GM21529 (cell line): ENCODE data around the gene IMPA2.
A peak's percentile ranks its signal among the peaks of the same experiment; 100 is the strongest.
"Not testable (repeated sequence)": the region's sequence is repeated elsewhere in the genome, so short reads cannot be mapped to it uniquely, and the experiment has no call there.

Experiments
- ATAC-seq: cut with Tn5 transposase; IDR thresholded peaks from one replicate; pipeline ENCODE4 v1.9.1; 2021; ENCODE audit not compliant: unreplicated experiment

IMPA2 gene

GRCh38 chr18:11962597-11962996 is 18.7 kb upstream of the IMPA2 start:
- no peak for ATAC-seq

GRCh38 chr18:11963991-11964484 is 17.3 kb upstream of the IMPA2 start:
- ATAC-seq, result no peak

DNA sequence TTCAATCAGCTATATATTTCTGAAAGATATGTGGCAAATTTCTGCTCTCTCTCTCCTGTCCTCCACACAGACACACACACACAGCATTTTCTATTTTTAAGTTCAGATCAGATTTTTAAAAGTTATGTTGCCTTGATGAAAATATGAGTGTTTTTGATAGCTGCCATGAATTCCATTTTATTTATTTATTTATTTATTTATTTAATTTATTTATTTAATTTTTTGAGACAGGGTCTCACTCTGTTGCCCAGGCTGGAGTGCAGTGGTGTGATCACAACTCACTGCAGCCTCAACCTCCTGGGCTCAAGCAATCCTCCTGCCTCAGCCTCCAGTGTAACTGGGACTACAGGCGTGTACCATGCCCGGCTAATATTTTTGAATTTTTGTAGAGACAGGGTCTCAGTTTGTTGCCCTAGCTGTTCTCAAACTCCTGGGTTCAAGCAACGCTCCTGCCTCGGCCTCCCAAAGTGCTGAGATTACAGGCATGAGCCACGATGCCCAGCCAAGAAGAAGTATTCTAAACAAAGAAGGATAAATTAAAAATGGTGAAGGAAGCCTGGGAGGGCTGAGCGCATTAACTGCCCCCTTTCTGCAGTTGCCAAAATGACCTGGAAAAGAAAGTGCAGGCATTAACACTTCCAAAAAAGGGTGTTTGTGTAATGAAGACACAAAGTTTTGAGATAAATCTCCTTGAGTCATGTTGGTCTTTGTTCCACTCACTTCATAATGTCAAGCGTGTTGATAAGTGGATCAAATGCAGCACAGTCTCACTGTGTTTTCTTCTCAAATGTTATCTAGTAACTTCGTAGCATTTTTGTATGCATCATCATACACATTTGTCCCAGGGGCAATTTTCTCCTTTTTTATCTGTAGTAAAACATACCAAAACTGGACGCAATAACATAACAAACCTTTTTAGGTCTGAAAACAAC is 11.1 kb upstream of the IMPA2 start:
- no peak for ATAC-seq

- not testable (repeated sequence) for ATAC-seq
Observed at GRCh38 chr18:11970836-11971226, 10.5 kb upstream of the IMPA2 start.

DNA sequence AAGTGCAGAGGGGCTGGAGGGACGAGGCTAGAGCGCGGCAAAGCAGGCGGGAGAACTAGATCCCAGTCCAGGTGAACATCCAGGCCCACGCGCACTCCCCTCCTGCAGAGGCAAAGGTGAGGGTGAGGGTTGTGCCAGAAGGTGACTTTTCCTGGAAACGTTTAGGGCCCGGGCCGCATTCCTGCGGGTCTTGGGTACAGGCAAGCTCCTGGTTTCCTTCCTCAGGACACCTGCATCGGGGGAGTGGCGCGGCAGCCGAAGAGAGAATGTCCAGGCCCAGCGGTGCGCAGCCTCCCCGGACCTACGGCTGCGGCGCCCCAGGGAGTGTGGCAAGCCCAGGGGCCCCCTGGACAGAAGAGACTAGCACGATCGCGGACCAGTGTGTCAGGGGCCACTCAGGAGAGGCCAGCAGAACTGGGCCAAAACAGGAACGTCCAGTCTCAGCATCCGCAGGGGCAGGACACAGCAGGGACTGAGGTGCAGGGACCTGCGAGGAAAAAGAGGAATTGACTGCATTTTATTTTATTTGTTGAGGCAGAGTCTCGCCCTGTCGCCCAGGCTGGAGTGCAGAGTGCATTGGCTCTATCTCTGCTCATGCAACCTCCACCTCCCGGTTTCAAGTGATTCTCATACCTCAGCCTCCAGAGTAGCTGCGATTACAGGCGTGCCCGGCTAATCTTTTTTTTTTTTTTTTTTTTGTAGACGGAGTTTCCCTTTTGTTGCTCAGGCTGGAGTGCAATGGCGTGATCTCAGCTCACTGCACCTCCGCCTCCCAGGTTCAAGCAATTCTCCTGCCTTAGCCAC is 8.7 kb upstream of the IMPA2 start:
- no peak for ATAC-seq

DNA sequence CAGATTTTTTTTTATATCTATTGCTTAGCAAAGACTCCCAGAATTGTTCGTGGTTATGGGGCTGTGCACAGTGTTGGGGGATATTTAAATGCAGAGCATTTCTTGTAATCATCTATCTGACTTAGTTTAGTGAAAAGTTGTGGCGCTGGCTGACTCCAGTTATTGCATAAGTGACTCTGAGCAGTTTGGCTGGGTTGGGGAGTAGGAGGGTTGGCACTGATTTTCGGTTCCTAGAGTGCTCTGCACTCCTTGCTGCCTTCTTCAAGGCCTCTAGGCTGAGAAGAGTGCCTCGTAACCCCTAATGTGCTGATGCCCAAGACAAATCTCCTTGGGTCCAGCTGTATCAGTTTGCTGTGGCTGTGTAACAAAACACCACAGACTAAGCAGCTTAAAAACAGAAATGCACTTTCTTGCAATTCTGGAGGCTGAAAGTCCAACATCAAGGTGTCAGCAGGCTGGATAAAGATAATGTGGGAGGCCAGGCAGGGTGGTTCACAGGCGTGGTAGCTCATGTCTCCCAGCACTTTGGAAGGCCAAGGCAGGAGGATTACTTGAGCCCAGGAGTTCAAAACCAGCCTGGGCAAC is 6.5 kb upstream of the IMPA2 start:
- no peak for ATAC-seq

GRCh38 chr18:11975723-11976122 is 5.6 kb upstream of the IMPA2 start:
- no peak for ATAC-seq

DNA sequence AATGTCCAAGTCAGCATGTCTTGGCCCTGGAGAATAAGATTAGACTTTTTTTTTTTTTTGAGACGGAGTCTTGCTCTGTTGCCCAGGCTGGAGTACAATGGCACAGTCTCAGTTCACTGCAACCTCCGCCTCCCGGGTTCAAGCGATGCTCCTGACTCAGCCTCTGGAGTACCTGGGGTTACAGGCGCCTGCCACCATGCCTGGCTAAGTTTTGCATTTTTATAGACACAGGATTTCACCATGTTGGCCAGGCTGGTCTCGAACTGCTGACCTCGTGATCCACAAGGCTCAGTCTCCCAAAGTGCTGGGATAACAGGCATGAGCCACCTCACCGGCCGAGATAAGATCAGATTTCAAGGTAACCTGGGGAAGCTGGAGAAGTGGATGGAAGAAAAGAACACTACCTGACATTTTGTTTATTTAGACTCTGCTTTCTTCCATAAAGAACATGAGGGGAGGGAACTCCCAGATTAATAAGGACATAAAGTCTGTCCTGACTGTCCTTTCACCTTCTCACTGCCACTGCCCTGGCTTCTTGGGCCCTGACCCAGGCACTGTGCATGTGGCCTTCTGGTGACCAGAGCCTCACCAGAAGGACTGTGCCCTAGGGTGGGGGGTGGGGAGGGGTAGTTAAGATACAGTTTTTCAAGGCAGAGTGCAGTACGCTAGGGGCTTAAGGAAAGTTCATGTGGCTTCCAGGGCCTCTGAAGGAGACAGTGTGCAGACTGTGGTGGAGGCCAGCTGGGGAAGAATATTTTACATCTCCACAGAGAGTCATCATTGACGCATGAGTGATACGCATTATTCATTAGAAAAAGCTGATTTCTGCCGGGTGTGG is 4.8 kb upstream of the IMPA2 start:
- no peak for ATAC-seq

DNA sequence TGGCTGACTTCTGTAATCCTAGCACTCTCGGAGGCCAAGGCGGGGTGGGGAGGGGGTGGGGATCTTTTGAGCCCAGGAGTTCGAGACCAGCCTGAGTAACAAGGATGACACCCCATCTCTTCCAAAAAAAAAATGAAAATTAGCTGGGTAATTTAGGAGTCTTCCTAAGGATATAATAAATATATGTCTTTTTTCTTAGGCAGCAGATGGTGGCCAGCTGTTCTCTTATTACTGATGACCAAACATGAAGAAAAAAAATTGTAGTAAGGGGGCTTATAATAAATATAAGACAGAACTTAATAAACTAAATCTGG is 4.2 kb upstream of the IMPA2 start:
- no peak for ATAC-seq

GRCh38 chr18:11978956-11979355 is 2.4 kb upstream of the IMPA2 start:
- ATAC-seq, result no peak

GRCh38 chr18:11980163-11980493 is 1.2 kb upstream of the IMPA2 start:
- ATAC-seq, result no peak

DNA sequence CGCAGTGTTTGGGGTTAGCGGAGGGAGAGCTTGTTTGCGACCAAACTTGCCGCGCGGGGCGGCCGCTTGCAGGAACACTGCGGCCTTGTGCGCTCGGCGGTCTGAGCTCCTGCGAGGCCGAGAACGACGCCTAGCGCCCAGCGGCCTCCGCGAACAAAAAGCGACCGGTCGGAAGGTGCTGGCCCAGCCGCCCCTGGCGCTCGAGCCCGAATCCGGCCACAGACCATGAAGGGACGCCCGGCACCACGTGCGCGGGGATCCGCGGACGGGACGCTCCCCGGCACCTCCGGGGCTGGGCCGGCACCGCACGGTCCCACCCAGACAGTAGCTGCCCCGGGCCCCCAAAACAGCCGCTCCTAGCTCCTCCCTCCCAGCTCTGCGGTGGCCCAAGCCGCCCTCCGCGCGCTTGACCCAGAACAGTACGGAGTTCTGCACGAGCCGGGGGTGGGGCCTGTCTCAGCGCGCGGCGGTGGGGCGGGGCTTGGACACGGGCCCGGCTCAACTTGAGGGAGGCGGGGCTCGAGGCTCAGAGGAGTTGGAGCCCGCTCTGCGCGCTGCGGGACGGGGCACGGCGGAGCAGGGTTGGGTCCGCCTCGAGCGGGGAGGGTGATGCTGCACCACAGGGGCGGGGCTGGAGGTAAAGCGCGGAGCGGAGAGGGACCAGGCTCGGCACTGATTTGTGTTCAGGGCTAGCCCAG is 664 bp upstream of the IMPA2 start:
- ATAC-seq, result peak; percentile 85

GRCh38 chr18:11981543-11982366 is 448 bp downstream of the IMPA2 start:
- peak; percentile 20 for ATAC-seq

DNA sequence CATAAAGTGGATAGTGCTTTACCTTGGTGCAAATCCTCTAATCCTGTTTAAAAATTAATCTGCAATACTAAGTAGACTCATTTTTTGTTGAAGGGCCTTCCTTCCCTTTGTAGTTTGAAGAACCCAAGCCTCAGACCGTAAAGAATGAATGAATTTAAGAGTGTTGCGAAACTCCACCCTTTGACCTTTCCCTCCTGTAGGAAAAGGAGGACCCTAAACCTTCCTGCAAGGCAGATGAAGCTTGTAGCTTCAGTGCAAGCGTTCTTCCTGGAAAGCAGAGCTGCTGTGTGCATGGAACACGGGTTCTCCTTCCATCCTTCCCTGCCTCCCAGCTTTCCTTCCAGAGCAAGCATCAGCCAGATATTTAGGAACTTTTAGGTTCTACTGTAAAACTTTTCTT is 1.7 kb downstream of the IMPA2 start:
- ATAC-seq, result no peak

DNA sequence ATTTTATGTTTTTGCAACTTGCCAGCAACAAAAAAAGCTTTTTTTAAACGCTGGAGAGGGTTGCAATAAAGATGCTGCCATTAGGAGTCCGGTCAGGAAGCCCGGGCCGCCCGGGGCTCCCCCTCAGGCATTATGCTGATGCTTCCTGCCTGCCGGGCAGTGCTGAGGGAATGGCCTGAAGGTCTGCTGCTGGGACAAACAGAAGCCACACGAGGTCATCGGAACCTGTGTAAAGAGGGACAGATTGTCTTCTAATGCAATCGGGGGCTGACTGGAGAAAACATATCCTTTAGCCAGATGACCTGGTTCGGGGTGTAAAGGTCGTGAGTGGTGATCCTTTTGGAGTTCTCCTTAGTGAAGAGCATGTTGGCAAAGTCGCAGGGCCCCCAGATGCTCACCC is 2.3 kb downstream of the IMPA2 start:
- ATAC-seq, result no peak

- no peak for ATAC-seq
Observed at GRCh38 chr18:11984091-11984490, 2.8 kb downstream of the IMPA2 start.

- no peak for ATAC-seq
Observed at GRCh38 chr18:11985586-11985985, 4.3 kb downstream of the IMPA2 start.

DNA sequence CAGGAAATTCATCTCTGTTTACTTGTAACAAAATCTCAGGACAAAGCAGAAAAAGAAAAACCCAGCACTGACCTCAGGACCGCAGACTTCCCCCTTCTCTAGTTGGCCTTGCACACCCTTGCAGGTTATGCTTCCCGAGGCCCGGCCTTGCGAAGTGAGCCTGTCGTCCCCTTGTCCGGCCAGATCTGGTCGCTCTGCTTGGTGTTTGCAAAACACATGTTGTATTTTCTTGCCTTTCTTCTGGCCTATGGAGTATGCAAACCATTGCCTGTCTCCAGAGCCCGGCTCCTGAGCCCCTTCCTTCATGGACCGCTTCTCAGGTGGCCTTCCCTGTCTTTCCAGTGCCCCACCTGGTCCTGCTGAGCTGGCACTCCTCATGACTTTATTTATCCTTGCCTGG is 4.8 kb downstream of the IMPA2 start:
- no peak for ATAC-seq

DNA sequence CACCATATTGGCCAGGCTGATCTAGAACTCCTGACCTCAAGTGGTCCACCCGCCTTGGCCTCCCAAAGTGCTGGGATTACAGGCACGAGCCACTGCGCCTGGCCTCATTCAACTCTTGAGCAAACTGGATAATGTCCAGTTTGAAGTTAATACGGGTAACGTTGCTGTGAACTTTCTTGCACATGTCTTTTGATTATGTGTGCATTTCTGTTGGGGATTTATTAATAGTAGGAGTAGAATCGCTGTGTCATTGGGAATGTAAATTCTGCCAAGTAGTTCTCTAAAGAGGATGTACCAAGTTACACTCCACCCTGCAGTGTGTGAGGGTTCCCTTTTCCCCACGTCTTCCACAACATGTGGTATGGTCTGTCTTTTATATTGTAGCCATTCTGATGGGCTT is 6.2 kb downstream of the IMPA2 start:
- no peak for ATAC-seq

DNA sequence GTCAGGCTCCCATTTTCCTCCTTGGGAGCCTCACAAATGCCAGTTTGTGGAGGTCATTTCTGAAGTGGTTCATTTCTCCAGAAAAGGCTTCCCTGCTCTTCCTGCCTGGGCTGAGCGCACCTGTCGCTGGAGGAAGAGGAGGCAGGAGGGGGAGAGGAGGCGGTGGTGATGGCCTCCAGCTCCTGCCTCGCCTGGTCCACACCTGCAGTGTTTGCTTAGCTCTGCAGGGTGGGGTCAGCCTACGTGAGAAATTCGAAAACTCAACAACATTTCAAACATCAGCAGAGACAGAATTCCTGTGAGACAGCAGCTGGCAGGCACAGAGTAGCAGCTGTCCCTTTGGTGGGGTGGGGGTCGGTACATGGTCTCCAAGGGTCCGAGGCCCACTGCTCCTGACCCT is 7.9 kb downstream of the IMPA2 start:
- ATAC-seq, result no peak
